Colonic mucosa (tissue), 4 donors: ENCODE results near the gene OR4D9. TPM values are rescaled to one million over a fixed set of nuclear protein-coding genes. Genes with fewer than 3 reads are reported as not detected.
A peak's percentile ranks its signal among the peaks of the same experiment; 100 is the strongest.

Experiments
- DNase-seq: peaks from one replicate; pipeline ENCODE4 v3.0.0-alpha.2; 2020
- H3K27ac ChIP-seq: fragments of 200-600 bp; one replicate; pipeline ENCODE4 v1.8.0; 2021
- H3K27me3 ChIP-seq: fragments of 200-600 bp; one replicate; pipeline ENCODE4 v1.8.0; 2021
- H3K36me3 ChIP-seq: fragments of 200-600 bp; one replicate; pipeline ENCODE4 v1.8.0; 2021
- H3K4me1 ChIP-seq: fragments of 200-600 bp; one replicate; pipeline ENCODE4 v1.8.0; 2021; ENCODE audit warnings: mild to moderate bottlenecking
- H3K4me3 ChIP-seq: fragments of 200-600 bp; one replicate; pipeline ENCODE4 v1.8.0; 2021
- H3K9ac ChIP-seq, 2 donors: one replicate each; pipeline ENCODE4 v1.7.0; 2013; ENCODE audit warnings: control low read depth in 2 of 2, low read depth in 2 of 2, low read length in 2 of 2
- H3K9me3 ChIP-seq: fragments of 200-600 bp; one replicate; pipeline ENCODE4 v1.8.0; 2021
- CTCF ChIP-seq: fragments of 200-600 bp; IDR thresholded peaks from one replicate; pipeline ENCODE4 v1.8.0; 2022; ENCODE audit warnings: antibody characterized with exemption, mild to moderate bottlenecking
- intact Hi-C: fragments of 100-400 bp; cut with DNase I; formaldehyde crosslinking; loops from one replicate; pipeline ENCODE4 v1.14.1; 2022
- total RNA-seq, 2 donors: library from RNA; stranded (reverse); fragmentation: NEBNext Ultra II Directional in 1 of 2; extraction: Animal tissue kit (Norgen Biotek cat#: 25700) in 1 of 2; gene quantifications; one replicate each; pipeline ENCODE4 v1.2.1, GENCODE V29; 2021
- donor health status: healthy.
- donor health status: DM: no; HTN: no; CAD: no.
- donor health status: DM: no; HTN: no; CAD: no.

OR4D9 gene
- total RNA-seq, 2 donors from 2014 or later: not detected

GRCh38 chr11:59560702-59561473 lies 49.5 kb downstream of the OR4D9 start:
- DNase-seq: peak; percentile 89
- Histone ChIP-seq H3K27ac (peak overlapping the region; percentile 84), H3K4me1 (no peaks in the 10 kb centered on the region), H3K9ac (peak overlapping the region; percentile 53 to 67), H3K9me3 (no peaks in the 10 kb centered on the region), H3K4me3 (peak overlapping the region; percentile 65), H3K27me3 (no peaks in the 10 kb centered on the region), H3K36me3 (no peaks in the 10 kb centered on the region)
- no peak for TF ChIP-seq CTCF
- intact Hi-C loops: loop anchor here (10.0 kb wide), 1 partner anchor 54 kb away; the partner anchor contains the start of gene OSBP

GRCh38 chr11:59562292-59562691 lies 51.0 kb downstream of the OR4D9 start:
- Histone ChIP-seq H3K4me3 (no peak overlapping the region), H3K36me3 (no peaks in the 10 kb centered on the region), H3K27me3 (no peaks in the 10 kb centered on the region), H3K4me1 (no peaks in the 10 kb centered on the region), H3K9me3 (no peaks in the 10 kb centered on the region), H3K27ac (no peak overlapping the region), H3K9ac (peak overlapping the region in 1 of 2 donors; percentile 67)
- intact Hi-C loops: loop anchor here (10.0 kb wide), 1 partner anchor 53 kb away; the partner anchor contains the start of gene OSBP
- no peak for TF ChIP-seq CTCF
- DNase-seq: no peak

Other genes starting within 250 kb of the OR4D9 start
- gene OR5AN1, start 152.6 kb upstream of the OR4D9 start, total RNA-seq: not detected
- not detected for gene OR5A2, start 85.1 kb upstream of the OR4D9 start, total RNA-seq
- gene OR5A1, start 75.1 kb upstream of the OR4D9 start, total RNA-seq: not detected
- not detected for gene OR4D6, start 54.6 kb upstream of the OR4D9 start, total RNA-seq
- not detected for gene OR4D10, start 38.2 kb upstream of the OR4D9 start, total RNA-seq
- not detected for gene OR4D11, start 8.0 kb upstream of the OR4D9 start, total RNA-seq
- gene OSBP, start 104.2 kb downstream of the OR4D9 start, total RNA-seq: 10 to 100 TPM; 57.1 to 64.7 TPM
- 10 to 100 TPM; 43.3 to 47.3 TPM for gene PATL1, start 157.5 kb downstream of the OR4D9 start, total RNA-seq
- gene OR10V1, start 202.3 kb downstream of the OR4D9 start, total RNA-seq: not detected
- 10 to 100 TPM; 45.2 to 70.9 TPM for gene STX3, start 243.8 kb downstream of the OR4D9 start, total RNA-seq